HepG2 (cell line): ENCODE data around the gene FAM81B. TPM values are rescaled to one million over a fixed set of nuclear protein-coding genes. Genes with fewer than 3 reads are reported as not detected.
A peak's percentile ranks its signal among the peaks of the same experiment; 100 is the strongest.

Experiments
- ATAC-seq: fragments of 200-7000 bp; cut with Tn5 transposase; 3 replicates; pipeline ENCODE4 v1.9.1; 2020; ENCODE audit warnings: mild to moderate bottlenecking, moderate library complexity
- BruUV-seq: library from RNA; stranded (reverse); fragments of 400-500 nt; replicated peaks from 2 replicates; lab custom pipeline; 2021; lab: Mats Ljungman, UMichigan
- CTCF ChIA-PET: fragments of 300-600 bp; formaldehyde crosslinking; extraction: SDS; loops from one replicate; lab custom pipeline; 2021; ENCODE audit warnings: low total read pairs, inconsistent platforms, low intra/inter-chr PET ratio; lab: Yijun Ruan, JAX
- POLR2A ChIA-PET: fragments of 350-600 bp; sonication (Branson Sonifier 250); formaldehyde crosslinking; loops from one replicate; lab custom pipeline; 2020; ENCODE audit warnings: antibody characterized with exemption, inconsistent platforms; lab: Yijun Ruan, JAX
- DNase-seq: peaks from one replicate; pipeline ENCODE4 v3.0.0-alpha.2; 2015; ENCODE audit warnings: low spot score
- FAIRE-seq: peaks from 3 replicates; lab custom pipeline; 2011; peaks lifted over from hg19 to GRCh38; lab: Jason Lieb, UNC
- H2AFZ ChIP-seq: one replicate; pipeline ENCODE4 v1.6.1; 2011; ENCODE audit warnings: low read length, inconsistent platforms
- H3K27ac ChIP-seq: fragments of 300-600 bp; 3 replicates; pipeline ENCODE4 v1.8.0; 2011; ENCODE audit warnings: mixed run types, mild to moderate bottlenecking, mixed read lengths, low read length, inconsistent platforms; ENCODE audit not compliant: insufficient read depth; ENCODE audit errors: extremely low read length
- H3K27me3 ChIP-seq, 2 experiments: fragments of 200-600 bp in 1 of 2; 2 replicates in 1 of 2; 3 replicates in 1 of 2; pipeline versions ENCODE4 v1.6.0 to v1.8.0; 2011; ENCODE audit warnings: low read length in 2 of 2, mild to moderate bottlenecking in 2 of 2, moderate library complexity in 2 of 2, inconsistent platforms in 1 of 2; ENCODE audit not compliant: insufficient read depth in 2 of 2, control insufficient read depth in 1 of 2
- H3K36me3 ChIP-seq, 2 experiments: fragments of 200-600 bp in 1 of 2; replicated peaks in 1 of 2; 2 replicates in 1 of 2; 3 replicates in 1 of 2; pipeline versions ENCODE4 v1.5.1 to v1.8.0; 2011; ENCODE audit warnings: low read length in 2 of 2, inconsistent platforms in 1 of 2; ENCODE audit not compliant: insufficient read depth in 2 of 2, control insufficient read depth in 1 of 2
- H3K4me1 ChIP-seq: 2 replicates; pipeline ENCODE4 v1.5.1; 2012; ENCODE audit warnings: low read length, inconsistent platforms; ENCODE audit not compliant: insufficient read depth
- H3K4me2 ChIP-seq: 2 replicates; pipeline ENCODE4 v1.6.0; 2011; ENCODE audit warnings: low read depth, low read length, inconsistent platforms
- H3K4me3 ChIP-seq, 3 experiments: fragments of 200-600 bp in 1 of 3; sonication (generic), shearing (Covaris generic) in 1 of 3; replicated peaks in 1 of 3; 2 replicates each; pipeline ENCODE4 v1.5.1; 2011 to 2016; ENCODE audit warnings: low read length in 3 of 3, inconsistent platforms in 2 of 3, low read depth in 2 of 3, mild to moderate bottlenecking in 2 of 3, control low read depth in 1 of 3, mixed read lengths in 1 of 3; ENCODE audit not compliant: insufficient read depth in 1 of 3
- H3K79me2 ChIP-seq: one replicate; pipeline ENCODE4 v1.6.1; 2011; ENCODE audit warnings: low read length, inconsistent platforms; ENCODE audit not compliant: insufficient read depth
- H3K9ac ChIP-seq: 2 replicates; pipeline ENCODE4 v1.6.0; 2011; ENCODE audit warnings: mild to moderate bottlenecking, low read depth, low read length, inconsistent platforms; ENCODE audit not compliant: insufficient read depth
- H3K9me3 ChIP-seq: 2 replicates; pipeline ENCODE4 v1.5.1; 2012; ENCODE audit warnings: mild to moderate bottlenecking, low read length
- H4K20me1 ChIP-seq: 2 replicates; pipeline ENCODE4 v1.6.0; 2011; ENCODE audit warnings: inconsistent platforms, mild to moderate bottlenecking, low read length, moderate library complexity; ENCODE audit not compliant: insufficient read depth
- CAMTA2 ChIP-seq: sonication (generic); formaldehyde crosslinking; IDR thresholded peaks from 2 replicates; pipeline ENCODE4 v1.4.0; 2020; ENCODE audit warnings: mild to moderate bottlenecking, missing genetic modification reagents, borderline replicate concordance
- CBX5 ChIP-seq: sonication (generic); formaldehyde crosslinking; IDR thresholded peaks from 2 replicates; pipeline ENCODE4 v1.4.0; 2020; ENCODE audit warnings: missing genetic modification reagents, borderline replicate concordance
- DMTF1 ChIP-seq: sonication (generic); formaldehyde crosslinking; IDR thresholded peaks from 2 replicates; pipeline ENCODE4 v1.4.0; 2020; ENCODE audit warnings: mild to moderate bottlenecking, missing genetic modification reagents
- FOXA3 ChIP-seq: IDR thresholded peaks from 2 replicates; pipeline ENCODE4 v1.6.1; 2016; ENCODE audit warnings: missing genetic modification reagents, missing compliant biosample characterization
- IKZF5 ChIP-seq: IDR thresholded peaks from 2 replicates; pipeline ENCODE4 v1.6.1; 2018; ENCODE audit warnings: missing genetic modification reagents, mild to moderate bottlenecking, missing compliant biosample characterization
- IRF1 ChIP-seq: sonication (generic); formaldehyde crosslinking; IDR thresholded peaks from 2 replicates; pipeline ENCODE4 v1.4.0; 2020; ENCODE audit warnings: low read depth, mild to moderate bottlenecking, missing genetic modification reagents
- KAT8 ChIP-seq: IDR thresholded peaks from 2 replicates; pipeline ENCODE4 v1.6.1; 2016; ENCODE audit warnings: missing genetic modification reagents, missing compliant biosample characterization
- MAFF ChIP-seq: IDR thresholded peaks from 2 replicates; pipeline ENCODE4 v1.6.1; 2011; ENCODE audit warnings: low read depth, low read length, improper control_type of control experiment
- MAFK ChIP-seq, 2 experiments: IDR thresholded peaks in 1 of 2; conservative IDR thresholded peaks in 1 of 2; 2 replicates each; pipeline ENCODE4 v1.6.1; 2011; ENCODE audit warnings: improper control_type of control experiment in 2 of 2, low read length in 2 of 2
- MIXL1 ChIP-seq: IDR thresholded peaks from 2 replicates; pipeline ENCODE4 v1.6.1; 2016
- PHB2 ChIP-seq: fragments of 450-650 bp; IDR thresholded peaks from 2 replicates; pipeline ENCODE4 v1.6.1; 2018; ENCODE audit not compliant: partially characterized antibody
- POLR2G ChIP-seq: fragments of 200-400 bp; formaldehyde crosslinking; IDR thresholded peaks from 2 replicates; pipeline ENCODE4 v1.6.1; 2018; ENCODE audit warnings: mild to moderate bottlenecking, low read depth, low read length, moderate library complexity
- TOE1 ChIP-seq: sonication (generic); formaldehyde crosslinking; IDR thresholded peaks from 2 replicates; pipeline ENCODE4 v1.4.0; 2020; ENCODE audit warnings: mild to moderate bottlenecking, missing genetic modification reagents
- ZBTB38 ChIP-seq: sonication (generic); formaldehyde crosslinking; IDR thresholded peaks from 2 replicates; pipeline ENCODE4 v1.5.1; 2020; ENCODE audit warnings: mild to moderate bottlenecking, missing genetic modification reagents
- ZNF20 ChIP-seq: sonication (generic); formaldehyde crosslinking; IDR thresholded peaks from 2 replicates; pipeline ENCODE4 v1.4.0; 2020; ENCODE audit warnings: mild to moderate bottlenecking, moderate library complexity, missing genetic modification reagents
- ZNF446 ChIP-seq: sonication (generic); formaldehyde crosslinking; IDR thresholded peaks from 2 replicates; pipeline ENCODE4 v1.5.0; 2020; ENCODE audit warnings: mild to moderate bottlenecking, missing genetic modification reagents
- ZNF713 ChIP-seq: sonication (generic); formaldehyde crosslinking; IDR thresholded peaks from 2 replicates; pipeline ENCODE4 v1.4.0; 2020; ENCODE audit warnings: mild to moderate bottlenecking, missing genetic modification reagents
- WGBS: methylation state at CpG from one replicate; pipeline ENCODE4 v1.1.6; 2017; ENCODE audit warnings: low lambda C conversion rate; 5-methylcytosine and 5-hydroxymethylcytosine counted together
- in situ Hi-C: cut with HindIII; loops from 2 replicates; pipeline ENCODE4 v1.10.0; 2017; ENCODE audit warnings: low pct_unique_long_range_greater_than_20kb; ENCODE audit not compliant: extremely low pct_ligation_motif_present
- intact Hi-C: fragments of 100-400 bp; cut with micrococcal nuclease; formaldehyde crosslinking; loops from one replicate; pipeline ENCODE4 v1.10.0; 2022; ENCODE audit not compliant: unreplicated experiment
- polyA plus RNA-seq, 8 experiments: library from polyadenylated mRNA; depleted of rRNA in 3 of 8; stranded (reverse) in 7 of 8; unstranded in 1 of 8; fragments of >200 nt; fragmentation: Illumina TruSeq in 4 of 8; extraction: Trizol in 4 of 8; gene quantifications; 2 replicates each; pipeline versions ENCODE4 v1.2.1 to v1.2.3, GENCODE V29; 2011 to 2016; ENCODE audit warnings: low read depth in 4 of 8, missing spikeins in 1 of 8, mixed read lengths in 1 of 8; ENCODE audit not compliant: insufficient read depth in 1 of 8
- total RNA-seq, 5 experiments: library from RNA; depleted of rRNA; stranded (reverse); fragments of >200 nt; fragmentation: Illumina TruSeq; extraction: Trizol; gene quantifications; 2 replicates each; pipeline ENCODE4 v1.2.3, GENCODE V29; 2016; ENCODE audit warnings: low read depth in 1 of 5

Gene FAM81B
- total and polyA plus RNA-seq, 2 of the 13 experiments (the other 11 are each of a cell fraction or from before 2014, with no cell fraction given): not detected

GRCh38 chr5:95460665-95461064, 69.5 kb downstream of the FAM81B start:
- DNase-seq: no peak
- ChIA-PET POLR2A (no interaction called here), CTCF (no interaction called here)
- in situ Hi-C loops: no loop called here
- BruUV-seq: no TSS peak
- no peaks in the 10 kb centered on the region for H3K9me3 ChIP-seq
- no peak overlapping the region for H3K9ac ChIP-seq
- intact Hi-C loops: no loop called here
- H3K79me2 ChIP-seq: no peaks in the 10 kb centered on the region
- H4K20me1 ChIP-seq: no peaks in the 10 kb centered on the region
- ATAC-seq: no peak
- no peak overlapping the region for H2AFZ ChIP-seq
- FAIRE-seq: no peak
- WGBS: 92% methylated on average over 2 of the region's 2 CpGs
- H3K4me2 ChIP-seq: no peak overlapping the region
- H3K36me3 ChIP-seq: peaks cover 4 to 16% of the 10 kb centered on the region in 2 experiments; a peak in 3 of 5 replicates
- no peak overlapping the region for H3K27ac ChIP-seq
- no peaks in the 10 kb centered on the region for H3K4me1 ChIP-seq
- no peak overlapping the region for H3K4me3 ChIP-seq
- H3K27me3 ChIP-seq: no peaks in the 10 kb centered on the region
- TF ChIP-seq MAFK (conservative IDR thresholded peaks at IDR 0.05 in 1 of 2, IDR thresholded peaks at IDR 0.05 in 1 of 2; ENCODE audit: low read length in 2 of 2): peak; percentile 80 to 91
- peak; percentile 86 for TF ChIP-seq MAFF
- TF ChIP-seq PHB2: no peak

- peaks cover 7 to 31% of the 10 kb centered on the region in 2 experiments for H3K36me3 ChIP-seq
- no peak overlapping the region for H3K4me3 ChIP-seq
- in situ Hi-C loops (no loop called here), intact Hi-C loops (no loop called here)
- FAIRE-seq (no peak), ATAC-seq (no peak), DNase-seq (no peak)
- H4K20me1 ChIP-seq: 0 out of 2 replicates have a peak, but pooled peaks cover 2% of the 10 kb centered on the region
- no TSS peak for BruUV-seq
- H2AFZ ChIP-seq: no peak overlapping the region
- H3K9me3 ChIP-seq: no peaks in the 10 kb centered on the region
- no peaks in the 10 kb centered on the region; a peak in 1 of 5 replicates for H3K27me3 ChIP-seq
- CTCF ChIA-PET: no interaction called here
- WGBS: 93% methylated on average over 1 of the region's 1 CpG
- no peak overlapping the region for H3K4me2 ChIP-seq
- no peak overlapping the region for H3K9ac ChIP-seq
- H3K79me2 ChIP-seq: no peaks in the 10 kb centered on the region
- POLR2A ChIA-PET: no interaction called here
- H3K27ac ChIP-seq: no peak overlapping the region
- H3K4me1 ChIP-seq: no peaks in the 10 kb centered on the region
- no peak for TF ChIP-seq IRF1 (CRISPR knock-in tag)
- no peak for TF ChIP-seq ZBTB38 (CRISPR knock-in tag)
- no peak for TF ChIP-seq ZNF713
- TF ChIP-seq ZNF446 (CRISPR knock-in tag): no peak
- no peak for TF ChIP-seq MIXL1
- TF ChIP-seq DMTF1 (CRISPR knock-in tag): no peak
- TF ChIP-seq CBX5 (CRISPR knock-in tag): no peak
- TF ChIP-seq FOXA3: no peak
- TF ChIP-seq TOE1 (CRISPR knock-in tag): no peak
- no peak for TF ChIP-seq POLR2G
- TF ChIP-seq IKZF5 (CRISPR knock-in tag): no peak
- no peak for TF ChIP-seq KAT8 (CRISPR knock-in tag)
- TF ChIP-seq CAMTA2 (CRISPR knock-in tag): no peak
- no peak for TF ChIP-seq ZNF20
Observed at GRCh38 chr5:95471487-95471886, 80.3 kb downstream of the FAM81B start.
